A549 (cell line): ENCODE results near the gene VSNL1.

Source experiments
- CEBPB ChIP-seq, 2 experiments: fragments of >200 bp in 1 of 2; sonication (Bioruptor Twin) in 1 of 2; formaldehyde crosslinking in 1 of 2; IDR thresholded peaks; 2 replicates each; pipeline ENCODE4 v1.6.1; 2012 to 2016
- CTCF ChIP-seq: fragments of >200 bp; sonication (Bioruptor Twin); formaldehyde crosslinking; IDR thresholded peaks from 3 replicates; pipeline ENCODE4 v1.5.1; 2016
- EP300 ChIP-seq, 2 experiments: fragments of >200 bp; sonication (Bioruptor Twin); formaldehyde crosslinking; IDR thresholded peaks; 2 replicates in 1 of 2; 3 replicates in 1 of 2; pipeline ENCODE4 v1.6.1; 2016 to 2017
- MYC ChIP-seq: IDR thresholded peaks from 2 replicates; pipeline ENCODE4 v1.6.1; 2012; ENCODE audit warnings: mild to moderate bottlenecking, inconsistent platforms, low read length, improper control_type of control experiment, borderline replicate concordance
- POLR2A ChIP-seq: IDR thresholded peaks from 2 replicates; pipeline ENCODE4 v1.6.1; 2012; ENCODE audit warnings: mild to moderate bottlenecking, low read length
- RARB ChIP-seq: fragments of 250-450 bp; sonication (Bioruptor Pico); IDR thresholded peaks from 2 replicates; pipeline ENCODE4 v1.8.0; 2021; ENCODE audit warnings: mild to moderate bottlenecking, moderate library complexity
- RFX5 ChIP-seq: fragments of 450-650 bp; IDR thresholded peaks from 2 replicates; pipeline ENCODE4 v1.7.1; 2014; ENCODE audit warnings: antibody characterized with exemption, mild to moderate bottlenecking, moderate library complexity
- USF2 ChIP-seq: fragments of 450-650 bp; IDR thresholded peaks from 2 replicates; pipeline ENCODE4 v1.6.1; 2014; ENCODE audit warnings: antibody characterized with exemption

GRCh38 chr2:17583646-17584045 is 43.1 kb downstream of the VSNL1 start:
- no peak for TF ChIP-seq EP300 (IDR thresholded peaks at IDR 0.05)
- TF ChIP-seq CTCF: no peak
- no peak for TF ChIP-seq RARB (CRISPR knock-in tag)
- no peak for TF ChIP-seq RFX5
- no peak for TF ChIP-seq CEBPB (IDR thresholded peaks at IDR 0.05)
- no peak for TF ChIP-seq MYC
- no peak for TF ChIP-seq POLR2A
- no peak for TF ChIP-seq USF2
